NCI-H345 treated with DMSO at 0.1 percent for 48 hours (cell line): Measurements from ENCODE around the gene FBXO42.
"Not testable (repeated sequence)": the region's sequence is repeated elsewhere in the genome, so short reads cannot be mapped to it uniquely, and the experiment has no call there.

Experiments used
- DNase-seq: peaks from one replicate; lab custom pipeline; 2025; ENCODE audit not compliant: unreplicated experiment; lab: John Stamatoyannopoulos, UW

The FBXO42 gene

DNA sequence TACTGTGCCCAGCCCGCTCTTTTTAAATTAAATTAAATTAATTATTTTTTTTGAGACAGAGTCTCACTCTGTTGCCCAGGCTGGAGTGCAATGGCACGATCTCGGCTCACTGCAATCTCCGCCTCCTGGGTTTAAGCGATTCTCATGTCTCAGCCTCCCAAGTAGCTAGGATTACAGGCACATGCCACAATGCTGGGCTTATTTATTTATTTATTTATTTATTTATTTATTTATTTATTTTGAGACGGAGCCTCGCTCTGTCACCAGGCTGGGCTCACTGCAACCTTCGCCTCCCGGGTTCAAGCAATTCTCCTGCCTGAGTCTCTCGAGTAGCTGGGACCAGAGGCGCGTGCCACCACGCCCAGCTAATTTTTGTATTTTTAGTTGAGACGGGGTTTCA is 129.6 kb downstream of the FBXO42 start:
- not testable (repeated sequence) for DNase-seq

DNA sequence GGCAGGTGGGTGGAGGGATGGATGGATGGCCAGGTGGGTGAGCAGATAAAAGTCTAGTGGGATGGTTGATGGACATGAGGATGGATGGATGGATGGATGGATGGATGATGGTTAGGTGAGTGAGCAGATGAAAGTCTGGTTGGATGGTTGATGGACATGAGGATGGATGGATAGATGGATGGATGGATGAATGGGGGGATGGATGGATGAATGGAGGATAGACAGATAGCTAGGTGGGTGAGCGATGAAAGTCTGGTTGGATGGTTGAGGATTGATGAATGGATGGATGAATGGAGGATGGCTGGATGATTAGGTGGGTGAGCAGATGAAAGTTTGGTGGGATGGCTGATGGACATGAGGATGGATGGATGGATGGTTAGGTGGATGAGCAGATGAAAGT is 130.8 kb downstream of the FBXO42 start:
- no peak for DNase-seq

DNA sequence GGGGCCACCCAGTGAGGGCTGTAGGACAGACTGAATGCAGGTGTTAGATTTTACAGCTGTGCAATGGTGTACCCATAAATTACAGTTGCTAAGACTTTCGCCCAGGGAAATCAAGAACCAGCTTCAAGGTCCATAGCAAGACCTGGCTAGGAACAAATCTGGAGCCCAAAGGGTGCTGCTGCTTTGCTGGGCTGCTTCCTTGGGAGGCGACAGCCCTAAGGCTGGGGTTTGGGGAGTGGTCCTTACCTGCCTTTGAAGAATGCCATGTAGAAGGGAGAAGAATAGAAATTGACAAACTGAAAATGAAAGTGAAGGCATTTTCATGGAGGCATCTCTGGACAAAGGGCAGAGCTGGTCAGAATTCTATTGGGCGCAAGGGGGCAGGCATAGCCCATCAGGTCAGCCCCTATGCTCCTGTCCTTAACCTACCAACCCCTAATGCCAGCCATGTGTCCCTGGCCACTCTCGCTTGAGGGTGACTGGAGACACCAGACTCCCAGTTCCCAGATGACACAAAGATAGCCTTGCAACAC is 132.2 kb downstream of the FBXO42 start:
- no peak for DNase-seq

DNA sequence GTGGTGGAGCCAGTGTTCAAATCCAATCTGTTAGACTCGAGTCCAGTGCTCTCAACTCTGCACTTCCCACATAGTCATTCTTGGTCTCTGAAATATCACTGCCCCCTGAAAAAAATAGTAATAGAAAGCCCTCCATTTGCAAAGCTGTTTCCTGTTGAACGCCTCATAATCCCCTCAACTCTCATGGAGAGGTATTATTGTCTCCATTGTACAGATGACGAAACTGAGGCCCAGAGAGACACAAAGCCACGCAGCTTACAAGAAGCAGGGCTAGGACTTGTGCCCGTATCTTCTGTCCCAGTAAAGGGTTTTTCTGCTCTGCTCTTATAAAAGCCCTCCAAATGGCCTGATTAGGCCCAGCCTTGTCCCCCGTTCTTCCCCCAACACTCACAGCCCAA is 133.6 kb downstream of the FBXO42 start:
- DNase-seq = no peak

DNA sequence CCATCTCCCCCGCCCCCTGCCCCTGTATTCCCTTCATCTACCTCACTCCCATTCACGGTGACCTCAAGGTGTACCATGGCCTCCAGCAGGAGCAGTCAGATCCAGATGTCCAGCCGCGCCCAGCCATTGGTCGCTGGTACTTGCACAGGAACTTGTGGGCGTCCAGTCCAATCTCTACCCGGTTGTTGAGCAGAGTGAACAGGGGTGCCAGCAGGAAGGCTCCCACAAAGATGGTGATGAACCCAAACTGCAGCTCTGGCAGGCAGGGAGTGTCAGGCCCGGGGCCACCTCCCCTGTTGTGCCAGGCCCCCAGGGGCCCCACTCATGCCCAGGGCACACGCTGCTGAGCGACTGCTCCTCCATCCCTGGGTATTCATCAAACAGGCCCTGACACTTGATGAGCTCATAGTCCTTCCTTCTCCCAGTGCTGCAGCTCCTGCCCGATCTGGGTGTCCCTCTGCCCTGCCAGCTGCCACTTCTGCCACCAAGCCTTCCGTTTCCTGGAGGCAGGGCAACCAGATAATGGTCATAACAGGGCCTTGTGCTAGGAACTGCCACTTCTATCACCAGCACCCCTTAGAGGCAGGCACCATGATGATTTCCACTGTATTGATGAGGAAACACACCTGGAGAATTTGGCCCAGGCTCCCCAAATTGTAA is 134.1 kb downstream of the FBXO42 start:
- no peak for DNase-seq

DNA sequence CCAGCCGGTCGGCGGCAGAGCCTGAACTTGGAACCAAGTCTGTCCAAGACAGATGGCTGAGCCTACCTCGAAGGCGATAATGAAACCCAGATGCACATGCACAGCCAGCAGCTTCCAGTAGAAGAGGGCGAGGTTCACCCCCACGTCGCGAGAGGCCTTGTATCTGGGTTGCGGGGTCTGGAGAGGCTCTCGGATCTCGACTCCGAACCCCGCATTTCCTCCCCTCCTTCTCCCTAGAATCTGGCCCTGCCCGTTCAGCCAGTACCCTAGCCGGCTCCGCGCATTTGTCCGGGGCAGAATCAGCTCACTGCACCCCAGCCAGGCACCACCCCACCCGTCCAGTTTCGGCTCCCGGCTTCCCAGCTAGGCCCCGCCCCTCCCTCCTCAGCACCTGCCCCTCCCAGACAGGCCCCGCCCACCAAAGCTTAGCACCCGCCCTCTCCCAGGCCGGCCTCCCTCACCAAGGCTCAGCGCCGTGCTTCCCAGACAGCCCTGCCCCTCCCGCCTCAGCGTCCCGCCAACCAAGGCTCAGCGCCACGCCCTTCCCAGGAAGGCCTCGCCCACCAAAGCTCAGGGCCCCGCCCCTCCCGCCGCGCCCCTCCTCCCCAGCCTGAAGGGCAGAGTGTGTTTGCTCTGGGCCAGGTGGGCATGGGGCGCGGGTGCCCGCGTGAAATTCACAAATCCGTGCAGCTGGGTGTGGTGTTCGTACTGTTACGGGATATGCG is 135.1 kb downstream of the FBXO42 start:
- DNase-seq = peak; percentile 86

DNA sequence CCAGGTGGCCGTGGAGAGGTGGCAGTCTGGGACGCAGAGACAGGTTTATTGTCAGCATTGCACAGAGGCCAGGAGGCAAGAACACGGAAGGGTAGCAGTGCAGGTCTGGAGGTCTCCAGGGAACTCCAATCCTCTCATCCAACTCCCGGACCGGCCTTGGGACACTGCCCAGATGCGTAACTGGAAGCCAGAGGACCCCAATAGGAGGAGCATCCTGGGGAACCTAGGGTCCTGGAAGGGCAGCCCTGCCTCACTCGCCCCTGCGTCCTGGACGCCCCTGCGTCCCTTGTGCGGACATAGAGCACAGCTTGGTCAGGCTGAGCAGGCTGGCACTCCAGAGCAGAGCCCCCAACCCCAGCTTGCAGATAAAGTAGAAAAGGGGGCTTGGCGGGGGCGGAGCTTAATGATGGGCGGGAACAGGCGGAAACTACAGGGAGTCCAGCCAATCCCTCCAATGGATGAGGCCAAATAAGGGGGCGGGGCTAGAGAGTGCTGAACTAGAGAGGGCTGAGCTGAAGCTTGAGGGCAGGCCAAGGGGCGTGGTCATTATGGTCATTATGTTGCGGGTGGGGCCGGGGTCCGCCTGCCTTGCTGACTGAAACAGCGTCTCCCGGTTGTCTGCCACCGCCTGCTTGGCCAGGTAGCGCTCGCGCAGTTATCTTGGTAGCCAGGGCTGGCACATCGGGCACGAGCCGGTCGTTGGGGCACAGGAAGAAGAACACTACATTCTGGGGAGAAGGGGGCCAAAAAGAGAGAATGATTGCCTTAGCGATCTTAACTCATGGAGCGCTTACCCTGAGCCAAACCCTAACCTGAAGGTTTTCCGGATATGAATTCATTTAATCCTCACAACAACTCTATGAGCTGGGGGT is 136.2 kb downstream of the FBXO42 start:
- peak; percentile 81 for DNase-seq

DNA sequence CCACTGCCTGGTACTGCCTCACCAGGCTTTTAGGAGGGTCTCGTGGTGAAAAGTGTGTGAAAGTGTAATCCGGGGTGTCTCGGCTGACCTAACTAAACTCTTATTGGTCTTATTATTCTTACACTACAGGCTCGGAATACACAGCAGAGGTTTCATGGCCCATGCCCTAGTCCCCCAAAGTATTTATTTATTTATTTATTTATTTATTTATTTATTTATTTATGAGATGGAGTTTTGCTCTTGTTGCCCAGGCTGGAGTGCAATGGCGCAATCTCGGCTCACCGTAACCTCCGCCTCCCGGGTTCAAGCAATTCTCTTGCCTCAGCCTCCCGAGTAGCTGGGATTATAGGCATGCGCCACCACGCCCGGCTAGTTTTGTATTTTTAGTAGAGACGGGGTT is 137.0 kb downstream of the FBXO42 start:
- not testable (repeated sequence) for DNase-seq

DNA sequence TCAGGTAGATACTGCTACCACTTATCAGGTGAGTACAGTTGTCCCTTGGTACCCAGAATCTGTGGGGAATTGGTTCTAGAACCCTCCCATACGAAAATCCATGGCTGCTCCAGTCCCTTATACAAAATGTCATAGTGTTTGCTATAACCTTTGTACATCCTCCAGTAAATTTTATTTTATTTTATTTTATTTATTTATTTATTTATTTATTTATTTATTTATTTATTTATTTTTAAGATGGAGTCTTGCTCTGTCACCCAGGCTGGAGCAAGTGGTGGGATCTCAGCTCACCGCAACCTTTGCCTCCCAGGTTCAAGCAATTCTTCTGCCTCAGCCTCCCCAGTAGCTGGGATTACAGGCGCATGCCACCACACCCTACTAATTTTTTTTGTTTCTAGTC is 138.7 kb downstream of the FBXO42 start:
- not testable (repeated sequence) for DNase-seq

DNA sequence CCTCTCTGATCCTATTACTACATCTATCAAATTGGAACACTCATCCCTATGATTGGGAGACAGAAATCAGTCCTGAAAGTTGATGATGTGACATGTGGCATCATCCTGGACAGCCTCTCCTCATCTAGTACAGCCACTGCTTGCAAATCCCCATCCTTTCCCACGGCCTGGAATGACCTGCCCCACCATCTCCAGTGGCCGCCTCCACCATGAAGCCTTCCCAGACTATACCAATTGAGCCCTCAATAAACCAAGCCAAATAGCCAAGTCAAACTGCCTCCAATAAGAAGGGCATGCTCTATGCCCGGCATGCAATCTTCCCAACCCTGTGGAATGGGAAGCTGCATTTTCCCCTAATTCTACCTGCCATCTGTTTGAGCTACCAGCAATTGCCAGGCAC is 139.3 kb downstream of the FBXO42 start:
- DNase-seq = no peak

DNA sequence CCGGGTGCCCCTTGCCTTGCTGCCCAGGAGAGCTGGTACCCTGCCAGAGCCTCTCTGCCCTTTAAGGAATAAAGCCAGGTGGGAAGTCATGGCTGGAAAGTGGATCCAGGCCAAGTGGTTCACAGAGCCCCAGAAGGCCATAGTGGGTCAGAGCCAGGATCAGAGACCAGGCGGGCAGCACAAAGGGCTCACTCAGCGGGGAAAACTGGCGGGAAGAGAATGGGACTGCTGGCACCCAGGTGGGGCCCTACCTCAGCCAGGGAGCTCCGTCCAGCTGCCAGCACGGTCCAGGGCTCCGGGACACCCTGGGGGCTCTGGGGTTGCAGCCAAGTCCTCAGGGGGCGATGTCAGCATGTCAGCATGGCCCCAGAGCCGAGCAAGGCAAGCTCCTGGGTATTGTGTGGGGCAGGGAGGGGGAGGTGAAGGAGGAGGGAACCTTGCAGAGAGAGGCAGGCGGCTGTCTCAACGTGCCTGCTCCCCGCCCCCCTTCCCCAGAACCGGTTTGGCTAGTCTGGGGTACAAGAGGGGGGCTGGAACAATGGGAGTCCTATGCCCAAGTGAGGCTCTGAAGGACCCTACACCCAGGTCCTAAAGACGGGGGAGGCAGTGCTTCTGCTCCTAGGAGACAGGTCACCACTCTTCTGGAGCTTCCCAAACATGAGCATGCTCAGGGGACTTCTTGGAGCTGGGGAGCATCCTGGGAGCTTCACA is 139.9 kb downstream of the FBXO42 start, which contains the start of gene ARHGEF19:
TSS of gene ARHGEF19 (minus strand) at position 402 of the 711 bp plus-strand sequence. CDS start 3,598 bp downstream, outside the sequence.
- DNase-seq = peak; percentile 91

DNA sequence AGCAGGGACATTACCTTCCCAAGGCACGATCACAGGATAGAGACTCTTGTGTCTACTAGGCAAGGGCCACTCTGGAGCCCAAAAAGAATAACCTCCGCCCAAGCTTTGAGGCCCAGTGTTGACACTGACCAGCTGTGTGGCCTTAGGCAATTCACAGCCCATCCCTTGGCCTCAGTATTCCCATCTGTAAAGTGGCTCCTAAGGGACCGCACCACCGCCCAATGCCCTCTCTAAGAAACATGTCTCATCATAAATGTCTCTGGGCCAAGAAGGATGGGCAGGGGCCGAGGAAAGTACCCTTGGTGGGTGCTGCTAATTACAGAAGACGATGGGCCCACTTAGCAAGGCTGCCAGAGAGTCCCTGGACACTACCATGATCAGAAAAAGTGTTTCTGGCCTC is 140.5 kb downstream of the FBXO42 start:
- no peak for DNase-seq

DNA sequence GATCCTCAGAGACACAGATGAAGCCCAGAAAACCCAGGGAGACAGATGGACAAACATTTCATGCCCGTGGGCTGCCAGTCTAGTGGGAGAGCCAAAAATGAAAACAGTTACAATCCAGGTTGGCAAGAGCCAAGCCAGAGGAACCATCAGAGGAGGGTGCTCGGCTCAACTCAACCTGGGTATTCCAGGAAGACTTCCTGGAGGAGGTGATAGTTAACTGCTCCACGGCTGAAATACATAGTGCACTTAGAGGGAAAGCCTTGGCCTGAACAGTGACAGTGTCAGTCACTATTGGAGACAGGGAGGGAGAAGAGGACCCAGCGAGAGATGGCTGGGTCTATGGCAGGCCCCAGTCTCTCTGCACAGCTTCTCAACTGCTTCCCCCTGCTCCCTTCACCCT is 141.7 kb downstream of the FBXO42 start:
- DNase-seq = no peak

DNA sequence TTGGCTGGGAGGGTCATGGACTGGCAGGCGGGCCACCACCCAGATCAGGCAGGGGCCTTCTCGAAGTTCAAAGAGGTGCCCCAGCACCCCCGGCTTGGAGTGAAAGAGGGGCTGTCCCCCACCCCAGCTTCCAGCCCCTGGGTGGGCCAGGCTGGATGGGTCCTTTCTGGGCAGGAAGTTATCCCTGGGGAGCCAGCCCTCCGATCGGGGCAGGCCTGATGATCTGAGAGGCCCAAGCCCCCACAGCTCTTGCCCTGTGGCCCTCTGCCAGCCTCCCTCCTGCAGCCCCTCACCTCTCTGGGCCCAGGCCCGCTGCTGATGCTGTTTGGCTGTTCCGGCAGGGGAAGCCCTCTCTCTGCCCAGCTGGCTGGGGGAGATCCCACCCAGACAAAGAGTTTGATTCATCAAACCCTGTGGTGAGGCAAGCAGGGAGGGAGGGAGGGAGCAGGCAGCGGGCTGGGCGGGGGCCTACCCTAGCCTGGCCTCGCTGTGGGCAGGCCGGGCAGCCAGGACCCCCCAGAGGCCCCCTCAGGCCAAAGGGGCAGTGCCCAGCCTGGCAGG is 142.4 kb downstream of the FBXO42 start:
- DNase-seq = no peak

DNA sequence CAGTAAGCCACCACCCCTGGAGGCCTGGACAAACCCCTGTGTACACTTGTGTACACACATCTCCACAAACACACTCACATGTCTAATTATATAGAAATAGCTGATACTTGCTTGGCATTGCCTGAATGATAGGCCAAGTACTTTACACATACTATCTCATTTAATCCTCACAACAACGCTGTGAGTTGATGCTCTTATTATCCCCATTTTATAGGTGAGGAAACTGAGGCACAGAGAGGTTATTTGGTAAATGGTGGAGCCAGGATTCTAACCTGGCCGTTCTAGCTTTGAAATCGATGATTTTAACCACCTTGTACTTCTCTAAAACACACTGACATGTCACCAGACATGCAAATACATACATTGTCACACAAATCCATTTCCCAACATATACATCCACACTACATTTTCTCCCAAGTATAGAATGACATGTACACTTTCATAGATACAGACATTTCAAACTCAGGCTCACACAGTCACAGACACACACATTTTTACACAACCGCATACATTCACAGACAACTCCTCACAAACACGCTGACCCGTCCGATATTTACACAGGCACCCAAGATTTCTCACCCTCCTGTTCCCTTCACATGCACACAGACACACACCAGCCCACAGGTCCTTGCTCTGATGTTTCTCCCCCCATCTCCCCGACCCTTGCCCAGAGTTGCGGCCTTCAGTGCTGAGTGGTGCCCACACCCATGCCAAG is 143.0 kb downstream of the FBXO42 start:
- DNase-seq = no peak

DNA sequence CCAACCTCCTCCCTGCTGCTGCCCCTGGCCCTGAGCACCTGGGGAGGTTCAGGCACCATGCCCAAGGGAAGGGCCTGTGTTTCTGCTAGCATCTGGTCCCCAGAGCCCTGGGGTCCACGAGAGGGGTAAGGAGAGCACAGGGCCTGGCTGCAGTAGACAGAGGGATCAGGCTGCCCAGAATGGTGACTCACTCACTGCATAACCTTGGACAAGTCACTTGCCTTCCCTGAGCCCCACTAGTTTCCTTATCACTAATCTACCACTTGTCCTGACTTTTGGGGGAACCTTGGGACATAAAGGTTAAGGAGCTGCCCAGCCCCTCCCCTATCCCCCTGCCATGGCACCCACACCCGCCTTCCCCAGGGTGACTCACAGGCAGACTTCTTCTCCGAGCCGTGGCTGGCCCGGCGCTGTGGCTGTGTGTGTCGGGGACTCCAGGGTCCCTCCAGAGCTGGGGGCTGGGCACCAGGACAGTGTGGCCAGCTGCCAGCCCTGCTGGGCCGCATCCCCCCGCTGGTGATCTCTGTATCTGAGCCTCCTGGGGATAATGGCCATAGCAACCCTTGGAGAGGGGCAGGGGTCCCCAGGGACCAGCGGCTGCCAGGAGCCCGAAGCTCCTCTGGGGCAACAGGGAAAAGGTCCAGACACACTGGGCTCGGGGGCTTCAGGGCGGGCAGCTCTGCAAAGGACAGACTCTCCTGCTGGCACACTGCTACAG is 143.9 kb downstream of the FBXO42 start:
- no peak for DNase-seq

DNA sequence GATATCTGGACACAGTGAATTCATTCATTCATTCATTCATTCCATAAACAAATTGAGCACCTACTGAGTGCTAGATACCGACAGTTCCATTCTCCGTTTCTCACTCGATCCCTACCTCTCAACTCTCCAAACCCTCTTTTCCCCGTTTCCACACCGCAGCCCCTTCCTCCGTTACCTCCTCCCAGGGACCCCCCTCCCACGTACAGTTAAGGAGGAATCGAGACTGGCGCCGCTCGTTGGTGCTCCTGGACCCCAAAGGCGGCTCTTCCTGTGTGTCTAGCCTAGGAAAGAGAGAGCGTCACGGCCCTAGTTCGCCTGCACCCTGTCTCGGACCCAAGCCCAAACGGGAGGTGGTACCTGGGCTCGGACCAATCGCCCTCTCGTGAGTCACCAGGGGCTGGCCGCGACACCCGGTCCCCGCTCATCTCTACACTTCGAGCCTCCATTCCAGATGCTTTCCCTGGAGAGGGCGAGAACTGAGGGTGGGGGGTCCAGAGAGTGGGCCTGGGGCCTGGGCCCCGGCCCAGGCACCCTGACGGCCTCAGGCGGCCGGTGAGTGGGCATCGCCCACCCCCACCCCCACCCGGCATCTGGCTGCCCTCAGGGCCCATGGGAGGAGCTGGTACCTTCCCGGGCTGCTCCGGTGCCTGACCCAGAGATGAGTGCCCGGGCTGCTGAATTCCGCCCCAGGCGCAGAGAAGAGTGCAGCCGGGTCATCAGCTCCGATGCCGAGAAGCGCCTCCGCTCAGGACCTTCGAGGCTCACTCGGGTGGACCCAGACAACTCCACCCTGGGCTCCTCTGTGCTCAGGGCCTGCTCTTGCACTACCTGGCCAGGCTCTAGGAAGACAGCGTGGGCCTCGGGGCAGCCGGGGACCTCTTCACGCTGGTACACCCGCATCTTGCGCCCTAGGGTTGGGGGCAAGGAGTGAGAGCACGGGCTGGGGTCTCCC is 144.7 kb downstream of the FBXO42 start:
- DNase-seq = no peak
